Gastrocnemius medialis (tissue), 4 donors: ENCODE results near the gene ITGAE.

Experiments
- POLR2A ChIP-seq, 2 donors: fragments of 450-650 bp; IDR thresholded peaks; one replicate each; pipeline ENCODE4 v1.6.1; 2017; ENCODE audit warnings: antibody characterized with exemption in 2 of 2, mild to moderate bottlenecking in 2 of 2, moderate library complexity in 2 of 2
- TF ChIP-seq, protein P1 (sequence below), 5 experiments: fragments of 450-650 bp in 3 of 5; fragments of 200-600 bp in 2 of 5; sonication (generic) in 2 of 5; IDR thresholded peaks in 4 of 5; conservative IDR thresholded peaks in 1 of 5; 1 replicate in 4 of 5; 2 replicates in 1 of 5; pipeline ENCODE4 v1.5.1; 2016 to 2019; ENCODE audit warnings: antibody characterized with exemption in 5 of 5, mild to moderate bottlenecking in 3 of 5, moderate library complexity in 3 of 5

DNA sequence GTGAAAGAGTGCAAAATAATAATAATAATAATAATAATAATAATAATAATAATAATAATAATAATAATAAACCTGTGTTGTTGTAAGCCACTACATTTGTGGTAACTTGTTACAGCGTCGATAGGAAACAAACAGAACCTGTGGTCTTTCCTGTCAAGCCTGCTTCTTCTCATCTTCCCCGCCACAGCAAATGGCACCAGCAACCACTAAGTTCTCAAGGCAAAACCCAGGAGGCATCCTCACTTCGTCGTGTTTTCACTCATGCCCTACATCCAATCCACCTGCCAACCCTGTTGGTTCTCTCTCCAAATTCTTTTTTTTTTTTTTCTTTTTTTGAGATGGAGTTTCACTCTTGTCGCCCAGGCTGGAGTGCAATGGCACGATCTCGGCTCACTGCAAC, 34.2 kb downstream of the ITGAE start:
- TF ChIP-seq POLR2A (IDR thresholded peaks at IDR 0.05), result no peak
- TF ChIP-seq, protein P1, sequence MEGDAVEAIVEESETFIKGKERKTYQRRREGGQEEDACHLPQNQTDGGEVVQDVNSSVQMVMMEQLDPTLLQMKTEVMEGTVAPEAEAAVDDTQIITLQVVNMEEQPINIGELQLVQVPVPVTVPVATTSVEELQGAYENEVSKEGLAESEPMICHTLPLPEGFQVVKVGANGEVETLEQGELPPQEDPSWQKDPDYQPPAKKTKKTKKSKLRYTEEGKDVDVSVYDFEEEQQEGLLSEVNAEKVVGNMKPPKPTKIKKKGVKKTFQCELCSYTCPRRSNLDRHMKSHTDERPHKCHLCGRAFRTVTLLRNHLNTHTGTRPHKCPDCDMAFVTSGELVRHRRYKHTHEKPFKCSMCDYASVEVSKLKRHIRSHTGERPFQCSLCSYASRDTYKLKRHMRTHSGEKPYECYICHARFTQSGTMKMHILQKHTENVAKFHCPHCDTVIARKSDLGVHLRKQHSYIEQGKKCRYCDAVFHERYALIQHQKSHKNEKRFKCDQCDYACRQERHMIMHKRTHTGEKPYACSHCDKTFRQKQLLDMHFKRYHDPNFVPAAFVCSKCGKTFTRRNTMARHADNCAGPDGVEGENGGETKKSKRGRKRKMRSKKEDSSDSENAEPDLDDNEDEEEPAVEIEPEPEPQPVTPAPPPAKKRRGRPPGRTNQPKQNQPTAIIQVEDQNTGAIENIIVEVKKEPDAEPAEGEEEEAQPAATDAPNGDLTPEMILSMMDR (IDR thresholded peaks at IDR 0.05 in 4 of 5, conservative IDR thresholded peaks at IDR 0.05 in 1 of 5), result no peak
